ENCODE data around the gene NEK2. TPM values are rescaled to one million over a fixed set of nuclear protein-coding genes. Genes with fewer than 3 reads are reported as not detected.
"Not testable (repeated sequence)": the region's sequence is repeated elsewhere in the genome, so short reads cannot be mapped to it uniquely, and the experiment has no call there.

NEK2 gene
- total RNA-seq, 1 experiment from 2014 or later = 17.6 TPM

DNA sequence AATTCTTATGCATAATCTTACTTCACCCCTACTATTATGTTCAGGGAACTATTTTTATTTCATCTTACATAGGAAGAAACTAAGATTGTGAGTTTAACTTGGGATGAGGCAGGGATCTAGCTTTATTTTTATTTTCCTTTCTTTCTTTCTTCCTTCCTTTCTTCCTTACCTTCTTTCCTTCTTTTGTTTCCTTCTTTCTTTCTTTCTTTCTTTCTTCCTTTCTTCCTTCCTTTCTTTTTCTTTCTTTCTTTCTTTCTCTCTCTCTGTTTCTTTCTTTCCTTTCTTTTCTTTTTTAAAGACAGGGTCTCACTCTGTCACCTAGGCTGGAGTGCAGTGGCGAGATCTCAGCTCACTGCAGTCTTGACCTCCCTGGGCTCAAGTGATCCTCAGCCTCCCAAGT is 28.9 kb downstream of the NEK2 start:
- Histone ChIP-seq H2BK20ac (ENCODE audit: low read depth, low read length, poor library complexity, severe bottlenecking) (no peak overlapping the region), H2BK120ac (ENCODE audit: low read depth, low read length, poor library complexity, severe bottlenecking) (no peak overlapping the region), H4K20me1 (ENCODE audit: control insufficient read depth, insufficient read depth, insufficient read length) (no peaks in the 10 kb centered on the region), H3K79me2 (ENCODE audit: insufficient read depth, low read length) (no peaks in the 10 kb centered on the region), H4K5ac (ENCODE audit: insufficient read length, low read depth, low read length) (no peak overlapping the region), H3K9ac (ENCODE audit: extremely low read depth, insufficient read length, low read length) (no peak overlapping the region), H3K27me3 (ENCODE audit: insufficient read depth, low read length) (no peaks in the 10 kb centered on the region), H3T11ph (ENCODE audit: low read length) (no peak overlapping the region), H4K91ac (ENCODE audit: insufficient read length, low read depth, low read length) (no peak overlapping the region), H3K18ac (ENCODE audit: insufficient read length, low read depth, low read length) (no peak overlapping the region), H3K9me3 (ENCODE audit: control insufficient read depth, low read depth, low read length) (no peaks in the 10 kb centered on the region), H3K27ac (ENCODE audit: insufficient read length, low read depth, low read length) (no peak overlapping the region), H2BK15ac (ENCODE audit: low read depth, low read length) (no peak overlapping the region), H3K23ac (ENCODE audit: insufficient read length, low read depth, low read length) (no peak overlapping the region), H2BK5ac (ENCODE audit: insufficient read length, low read length) (no peak overlapping the region), H3K4me1 (ENCODE audit: insufficient read depth, low read length) (no peaks in the 10 kb centered on the region), H4K8ac (replicated peaks; ENCODE audit: insufficient read length, low read depth, low read length) (no peak overlapping the region), H2AFZ (ENCODE audit: low read length) (no peak overlapping the region), H3K23me2 (ENCODE audit: insufficient read length, low read depth, low read length, poor library complexity, severe bottlenecking) (no peaks in the 10 kb centered on the region), H3K4ac (ENCODE audit: low read depth, low read length) (no peak overlapping the region), H3K14ac (ENCODE audit: insufficient read depth, low read length) (no peak overlapping the region), H2AK5ac (ENCODE audit: insufficient read length, low read length) (no peak overlapping the region), H3K79me1 (ENCODE audit: insufficient read depth, low read depth, low read length, poor library complexity, severe bottlenecking) (no peaks in the 10 kb centered on the region), H2BK12ac (ENCODE audit: insufficient read length, low read depth, low read length) (no peak overlapping the region), H3K56ac (ENCODE audit: insufficient read length, low read depth, low read length) (no peak overlapping the region), H3K4me2 (ENCODE audit: insufficient read depth, insufficient read length, low read length) (no peak overlapping the region)
- Mint-ChIP-seq H3K27ac (no peak overlapping the region; a peak in 1 of 7 replicates), H3K4me1 (peaks cover 4 to 8% of the 10 kb centered on the region in 2 experiments; a peak in 2 of 4 replicates), H3K27me3 (ENCODE audit: low read depth) (no peaks in the 10 kb centered on the region; the same call in 1 of the 2 replicates), H3K9me3 (no peaks in the 10 kb centered on the region), H3K4me3 (no peak overlapping the region), H3K36me3 (ENCODE audit: insufficient read depth in 1 of 3, low read depth in 3 of 3) (no peaks in the 10 kb centered on the region)
- DNase-seq = no peak
- WGBS (ENCODE audit: extremely low coverage, insufficient read length, low lambda C conversion rate) = no CpG with 5 or more reads among the region's 1 CpG
- no peak for TF ChIP-seq CTCF (conservative IDR thresholded peaks at IDR 0.05)

DNA sequence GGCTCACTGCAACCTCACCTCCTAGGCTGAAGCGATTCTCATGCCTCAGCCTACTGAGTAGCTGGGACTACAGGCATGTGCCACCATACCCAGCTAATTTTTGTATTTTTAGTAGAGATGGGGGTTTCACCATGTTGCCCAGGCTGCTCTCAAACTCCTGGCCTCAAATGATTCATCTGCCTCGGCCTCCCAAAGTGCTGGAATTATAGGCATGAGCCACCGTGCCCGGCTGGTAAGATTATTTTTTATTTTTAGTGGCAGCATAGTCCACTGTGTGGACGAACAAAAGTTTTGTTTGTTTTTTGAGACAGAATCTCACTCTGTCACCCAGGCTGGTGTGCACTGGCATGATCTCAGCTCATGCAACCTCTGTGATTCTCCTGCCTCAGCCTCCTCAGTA is 29.8 kb downstream of the NEK2 start:
- H2AFZ ChIP-seq (ENCODE audit: low read length) = not testable (repeated sequence)

More for the DNA sequence above, 29.8 kb downstream of the NEK2 start:
- not testable (repeated sequence) for H4K91ac ChIP-seq (ENCODE audit: insufficient read length, low read depth, low read length); H2AK5ac ChIP-seq (ENCODE audit: insufficient read length, low read length); H4K5ac ChIP-seq (ENCODE audit: insufficient read length, low read depth, low read length); H2BK20ac ChIP-seq (ENCODE audit: low read depth, low read length, poor library complexity, severe bottlenecking); H3K4me2 ChIP-seq (ENCODE audit: insufficient read depth, insufficient read length, low read length); H4K8ac ChIP-seq (replicated peaks; ENCODE audit: insufficient read length, low read depth, low read length); H3K56ac ChIP-seq (ENCODE audit: insufficient read length, low read depth, low read length); H3K27me3 ChIP-seq (ENCODE audit: insufficient read depth, low read length); H3K9me3 Mint-ChIP-seq; DNase-seq; H3K79me2 ChIP-seq (ENCODE audit: insufficient read depth, low read length); H2BK5ac ChIP-seq (ENCODE audit: insufficient read length, low read length); H3K36me3 Mint-ChIP-seq (ENCODE audit: insufficient read depth in 1 of 3, low read depth in 3 of 3); H3K14ac ChIP-seq (ENCODE audit: insufficient read depth, low read length); H2BK12ac ChIP-seq (ENCODE audit: insufficient read length, low read depth, low read length); H3K27ac ChIP-seq (ENCODE audit: insufficient read length, low read depth, low read length); H3K18ac ChIP-seq (ENCODE audit: insufficient read length, low read depth, low read length); H3K27ac Mint-ChIP-seq; H3K9me3 ChIP-seq (ENCODE audit: control insufficient read depth, low read depth, low read length); H3K23ac ChIP-seq (ENCODE audit: insufficient read length, low read depth, low read length); H3K23me2 ChIP-seq (ENCODE audit: insufficient read length, low read depth, low read length, poor library complexity, severe bottlenecking); H3K4me3 Mint-ChIP-seq; H3K4me1 ChIP-seq (ENCODE audit: insufficient read depth, low read length); H3K4ac ChIP-seq (ENCODE audit: low read depth, low read length); H2BK120ac ChIP-seq (ENCODE audit: low read depth, low read length, poor library complexity, severe bottlenecking); H3K27me3 Mint-ChIP-seq (ENCODE audit: low read depth); H3K9ac ChIP-seq (ENCODE audit: extremely low read depth, insufficient read length, low read length); H3K79me1 ChIP-seq (ENCODE audit: insufficient read depth, low read depth, low read length, poor library complexity, severe bottlenecking); H3T11ph ChIP-seq (ENCODE audit: low read length); H2BK15ac ChIP-seq (ENCODE audit: low read depth, low read length); H4K20me1 ChIP-seq (ENCODE audit: control insufficient read depth, insufficient read depth, insufficient read length); H3K4me1 Mint-ChIP-seq
- no CpG with 5 or more reads among the region's 5 CpGs for whole genome bisulfite sequencing (ENCODE audit: extremely low coverage, insufficient read length, low lambda C conversion rate)
